Neutrophil (primary cell): ENCODE results near the gene TMEM192.
A peak's percentile ranks its signal among the peaks of the same experiment; 100 is the strongest.

Experiments used
- H3K27ac ChIP-seq: fragments of 200-600 bp; sonication (generic); 2 replicates; pipeline ENCODE4 v1.5.1; 2016; ENCODE audit warnings: mild to moderate bottlenecking, moderate library complexity
- H3K27me3 ChIP-seq: fragments of 200-600 bp; sonication (generic); 2 replicates; pipeline ENCODE4 v1.6.0; 2016; ENCODE audit warnings: mild to moderate bottlenecking
- H3K36me3 ChIP-seq: fragments of 200-600 bp; sonication (generic); 2 replicates; pipeline ENCODE4 v1.5.1; 2017
- H3K4me1 ChIP-seq, 2 experiments: fragments of 200-600 bp in 1 of 2; sonication (generic) in 1 of 2; 1 replicate in 1 of 2; 2 replicates in 1 of 2; pipeline versions ENCODE4 v1.5.1 to v1.6.1; 2013 to 2016; ENCODE audit warnings: low read depth in 1 of 2, low read length in 1 of 2, mild to moderate bottlenecking in 1 of 2, moderate library complexity in 1 of 2; ENCODE audit not compliant: control insufficient read depth in 1 of 2, insufficient read depth in 1 of 2
- H3K4me3 ChIP-seq, 2 experiments: fragments of 200-600 bp in 1 of 2; sonication (generic) in 1 of 2; 1 replicate in 1 of 2; 2 replicates in 1 of 2; pipeline ENCODE4 v1.5.1; 2013 to 2016; ENCODE audit warnings: low read depth in 1 of 2, low read length in 1 of 2, mild to moderate bottlenecking in 1 of 2, moderate library complexity in 1 of 2
- H3K9me3 ChIP-seq: fragments of 200-600 bp; sonication (generic); 2 replicates; pipeline ENCODE4 v1.5.1; 2016
- TF ChIP-seq, protein P1 (sequence below): fragments of 200-600 bp; sonication (generic); IDR thresholded peaks from 2 replicates; pipeline ENCODE4 v1.5.1; 2016; ENCODE audit warnings: antibody characterized with exemption

The TMEM192 gene

DNA sequence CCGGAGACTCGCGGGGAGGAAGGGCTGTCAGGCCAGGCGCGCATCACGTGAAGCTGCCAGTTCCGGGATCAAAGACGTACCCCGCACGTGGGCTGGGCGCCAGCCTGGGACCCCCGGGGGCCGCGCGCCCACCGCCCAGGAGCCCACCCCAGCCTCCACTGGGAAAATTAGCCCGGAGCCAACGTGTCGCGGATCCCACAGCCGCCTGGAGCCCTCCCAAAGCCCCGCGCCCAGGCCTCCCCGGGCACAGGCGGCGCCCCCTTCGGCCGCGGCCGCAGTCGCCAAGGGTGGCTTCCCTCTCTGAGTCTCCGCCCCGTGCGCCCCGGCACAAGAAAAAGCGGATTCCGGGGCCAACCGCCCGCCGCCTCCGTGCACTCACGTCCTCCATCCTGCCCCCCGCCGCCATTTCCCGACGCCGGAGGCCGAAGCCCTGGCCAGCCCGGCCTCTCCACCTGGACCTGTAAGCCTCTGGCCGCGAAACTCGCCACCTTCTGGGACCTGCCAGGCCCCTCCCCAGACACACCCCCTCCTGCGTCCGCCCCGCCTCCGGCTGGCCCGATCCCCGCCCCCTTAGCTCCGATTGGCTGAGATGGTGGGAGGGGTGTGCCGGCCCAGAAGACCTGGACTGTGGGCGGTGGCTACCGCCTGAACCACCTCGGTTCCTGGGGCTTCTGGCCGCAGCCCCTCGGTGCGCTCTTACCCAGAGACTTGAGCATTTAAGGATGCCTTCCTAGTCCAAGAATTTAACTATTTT, at the start of gene TMEM192:
TMEM192 (minus strand) TSS at position 493 of the 754 bp plus-strand sequence; CDS start at position 406, 87 bp downstream.
- Histone ChIP-seq H3K4me1 (peaks cover 12 to 13% of the 10 kb centered on the region in 2 experiments), H3K27ac (peak within 1 kb of the TSS; percentile 87), H3K4me3 (peak within 1 kb of the TSS; percentile 85 to 92), H3K27me3 (peaks cover 28% of the 10 kb centered on the region), H3K9me3 (no peaks in the 10 kb centered on the region), H3K36me3 (no peaks in the 10 kb centered on the region)
- TF ChIP-seq, protein P1, sequence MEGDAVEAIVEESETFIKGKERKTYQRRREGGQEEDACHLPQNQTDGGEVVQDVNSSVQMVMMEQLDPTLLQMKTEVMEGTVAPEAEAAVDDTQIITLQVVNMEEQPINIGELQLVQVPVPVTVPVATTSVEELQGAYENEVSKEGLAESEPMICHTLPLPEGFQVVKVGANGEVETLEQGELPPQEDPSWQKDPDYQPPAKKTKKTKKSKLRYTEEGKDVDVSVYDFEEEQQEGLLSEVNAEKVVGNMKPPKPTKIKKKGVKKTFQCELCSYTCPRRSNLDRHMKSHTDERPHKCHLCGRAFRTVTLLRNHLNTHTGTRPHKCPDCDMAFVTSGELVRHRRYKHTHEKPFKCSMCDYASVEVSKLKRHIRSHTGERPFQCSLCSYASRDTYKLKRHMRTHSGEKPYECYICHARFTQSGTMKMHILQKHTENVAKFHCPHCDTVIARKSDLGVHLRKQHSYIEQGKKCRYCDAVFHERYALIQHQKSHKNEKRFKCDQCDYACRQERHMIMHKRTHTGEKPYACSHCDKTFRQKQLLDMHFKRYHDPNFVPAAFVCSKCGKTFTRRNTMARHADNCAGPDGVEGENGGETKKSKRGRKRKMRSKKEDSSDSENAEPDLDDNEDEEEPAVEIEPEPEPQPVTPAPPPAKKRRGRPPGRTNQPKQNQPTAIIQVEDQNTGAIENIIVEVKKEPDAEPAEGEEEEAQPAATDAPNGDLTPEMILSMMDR = peak; percentile 58

DNA sequence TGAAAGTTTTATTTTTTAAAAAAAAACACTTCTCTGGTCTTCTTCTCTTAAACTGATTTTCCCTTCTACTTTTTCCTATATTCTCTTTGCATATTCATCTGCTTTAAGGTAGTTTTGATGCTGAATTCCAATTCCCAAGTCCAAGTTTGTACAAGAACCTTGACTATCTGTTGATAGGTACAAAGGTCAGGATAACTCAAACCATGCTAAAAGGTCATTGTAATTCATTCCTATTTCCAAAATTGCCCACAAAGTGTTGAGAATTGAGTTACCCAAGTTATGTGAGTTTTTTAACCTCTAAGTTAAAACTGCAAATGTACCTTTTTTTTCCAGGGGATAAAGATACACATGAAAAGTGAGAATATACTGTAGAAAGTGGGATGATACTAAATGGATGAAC, 46.1 kb upstream of the TMEM192 start:
- Histone ChIP-seq H3K4me1 (no peaks in the 10 kb centered on the region), H3K4me3 (no peak overlapping the region), H3K36me3 (no peaks in the 10 kb centered on the region), H3K9me3 (no peaks in the 10 kb centered on the region), H3K27ac (no peak overlapping the region), H3K27me3 (no peaks in the 10 kb centered on the region)
- TF ChIP-seq, protein P1 = no peak

DNA sequence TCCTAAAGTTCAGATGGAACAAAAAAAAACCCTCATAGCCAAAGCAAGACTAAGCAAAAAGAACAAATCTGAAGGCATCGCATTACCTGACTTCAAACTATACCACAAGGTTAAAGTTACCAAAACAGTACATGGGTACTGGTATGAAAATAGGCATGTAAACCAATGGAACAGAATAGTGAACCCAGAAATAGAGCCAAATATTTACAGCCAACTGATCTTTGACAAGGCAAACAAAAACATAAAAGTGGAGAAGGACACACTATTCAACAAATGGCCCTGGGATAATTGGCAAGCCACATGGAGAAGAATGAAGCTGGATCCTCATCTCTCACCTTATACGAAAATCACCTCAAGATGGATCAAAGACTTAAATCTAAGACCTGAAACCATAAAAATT, 44.2 kb upstream of the TMEM192 start:
- Histone ChIP-seq H3K9me3 (no peaks in the 10 kb centered on the region), H3K4me3 (no peak overlapping the region), H3K27ac (no peak overlapping the region), H3K36me3 (no peaks in the 10 kb centered on the region), H3K27me3 (no peaks in the 10 kb centered on the region), H3K4me1 (no peaks in the 10 kb centered on the region)
- TF ChIP-seq, protein P1 = no peak

- Histone ChIP-seq H3K4me1 (no peaks in the 10 kb centered on the region), H3K36me3 (no peaks in the 10 kb centered on the region), H3K9me3 (no peaks in the 10 kb centered on the region), H3K27me3 (no peaks in the 10 kb centered on the region), H3K4me3 (no peak overlapping the region), H3K27ac (no peak overlapping the region)
- TF ChIP-seq, protein P1 = no peak
Observed at GRCh38 chr4:165154482-165154881, 41.8 kb upstream of the TMEM192 start.

DNA sequence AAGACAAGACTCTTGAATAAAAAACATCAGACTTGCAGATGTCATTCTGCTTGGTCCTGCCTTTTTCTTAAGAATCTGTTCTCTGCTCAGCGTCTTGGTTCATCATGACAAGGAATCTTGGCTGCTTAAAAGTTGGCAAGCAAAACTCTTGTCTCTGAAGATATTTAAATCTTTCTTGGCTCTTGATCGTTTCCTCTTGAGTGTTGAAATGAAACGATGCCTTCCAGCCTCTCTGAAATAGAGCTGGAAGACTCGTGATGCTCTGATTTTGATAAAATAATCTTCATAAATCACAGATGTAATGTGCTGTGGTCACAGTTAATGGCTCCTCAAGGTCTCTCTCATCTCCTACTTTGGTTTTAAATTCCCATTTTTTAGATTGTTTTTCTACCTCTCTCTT, 39.9 kb upstream of the TMEM192 start:
- Histone ChIP-seq H3K27me3 (no peaks in the 10 kb centered on the region), H3K9me3 (no peaks in the 10 kb centered on the region), H3K36me3 (no peaks in the 10 kb centered on the region), H3K27ac (no peak overlapping the region), H3K4me3 (no peak overlapping the region), H3K4me1 (no peaks in the 10 kb centered on the region)
- TF ChIP-seq, protein P1 = no peak
